GM21526 (cell line): Measurements from ENCODE around the gene ACOT7.
"Not testable (repeated sequence)": the region's sequence is repeated elsewhere in the genome, so short reads cannot be mapped to it uniquely, and the experiment has no call there.

Experiments used
- ATAC-seq: cut with Tn5 transposase; IDR thresholded peaks from one replicate; pipeline ENCODE4 v1.9.1; 2021; ENCODE audit warnings: moderate library complexity; ENCODE audit not compliant: unreplicated experiment, low FRiP score

Gene ACOT7

GRCh38 chr1:6241887-6242740, 151.5 kb downstream of the ACOT7 start:
- ATAC-seq: no peak

GRCh38 chr1:6241107-6241886, 152.3 kb downstream of the ACOT7 start:
- ATAC-seq: no peak

- no peak for ATAC-seq
Measured at GRCh38 chr1:6239950-6240768, 153.4 kb downstream of the ACOT7 start.

GRCh38 chr1:6239213-6239752, 154.3 kb downstream of the ACOT7 start:
- no peak for ATAC-seq

- ATAC-seq: no peak
Measured at GRCh38 chr1:6237093-6237492, 156.5 kb downstream of the ACOT7 start.

- peak; percentile 24 for ATAC-seq
Measured at GRCh38 chr1:6235296-6235677, 158.3 kb downstream of the ACOT7 start.

GRCh38 chr1:6234502-6235295, 158.9 kb downstream of the ACOT7 start:
- peak; percentile 8 for ATAC-seq

GRCh38 chr1:6233376-6233775, 160.2 kb downstream of the ACOT7 start:
- no peak for ATAC-seq

GRCh38 chr1:6225651-6226050, 167.9 kb downstream of the ACOT7 start:
- no peak for ATAC-seq

GRCh38 chr1:6224718-6225117, 168.8 kb downstream of the ACOT7 start:
- ATAC-seq: no peak

- no peak for ATAC-seq
Measured at GRCh38 chr1:6223617-6224016, 169.9 kb downstream of the ACOT7 start.

GRCh38 chr1:6222636-6223035, 170.9 kb downstream of the ACOT7 start:
- ATAC-seq: no peak

GRCh38 chr1:6221210-6221784, 172.3 kb downstream of the ACOT7 start:
- ATAC-seq: no peak

GRCh38 chr1:6220236-6220635, 173.3 kb downstream of the ACOT7 start:
- no peak for ATAC-seq

- not testable (repeated sequence) for ATAC-seq
Measured at GRCh38 chr1:6219641-6220040, 173.9 kb downstream of the ACOT7 start.

GRCh38 chr1:6218375-6219164, 175.0 kb downstream of the ACOT7 start:
- ATAC-seq: no peak
